ENCODE data around the gene TRAPPC2.

TRAPPC2 gene

DNA sequence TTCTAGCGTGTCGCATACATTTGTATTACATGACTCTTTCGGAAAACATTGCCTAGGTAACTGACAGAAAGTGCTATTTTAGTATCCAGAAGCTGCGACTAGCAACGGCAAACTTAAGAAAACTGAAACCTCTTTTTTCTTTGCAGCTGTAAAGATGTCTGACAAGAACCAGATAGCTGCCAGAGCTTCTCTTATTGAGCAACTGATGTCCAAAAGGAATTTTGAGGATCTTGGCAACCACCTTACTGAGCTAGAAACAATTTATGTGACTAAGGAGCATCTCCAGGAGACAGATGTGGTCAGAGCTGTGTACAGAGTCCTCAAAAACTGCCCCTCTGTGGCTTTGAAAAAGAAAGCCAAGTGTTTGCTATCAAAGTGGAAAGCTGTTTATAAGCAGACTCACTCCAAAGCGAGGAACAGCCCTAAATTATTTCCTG, 72.0 kb downstream of the TRAPPC2 start:
- TF ChIP-seq, protein P1, sequence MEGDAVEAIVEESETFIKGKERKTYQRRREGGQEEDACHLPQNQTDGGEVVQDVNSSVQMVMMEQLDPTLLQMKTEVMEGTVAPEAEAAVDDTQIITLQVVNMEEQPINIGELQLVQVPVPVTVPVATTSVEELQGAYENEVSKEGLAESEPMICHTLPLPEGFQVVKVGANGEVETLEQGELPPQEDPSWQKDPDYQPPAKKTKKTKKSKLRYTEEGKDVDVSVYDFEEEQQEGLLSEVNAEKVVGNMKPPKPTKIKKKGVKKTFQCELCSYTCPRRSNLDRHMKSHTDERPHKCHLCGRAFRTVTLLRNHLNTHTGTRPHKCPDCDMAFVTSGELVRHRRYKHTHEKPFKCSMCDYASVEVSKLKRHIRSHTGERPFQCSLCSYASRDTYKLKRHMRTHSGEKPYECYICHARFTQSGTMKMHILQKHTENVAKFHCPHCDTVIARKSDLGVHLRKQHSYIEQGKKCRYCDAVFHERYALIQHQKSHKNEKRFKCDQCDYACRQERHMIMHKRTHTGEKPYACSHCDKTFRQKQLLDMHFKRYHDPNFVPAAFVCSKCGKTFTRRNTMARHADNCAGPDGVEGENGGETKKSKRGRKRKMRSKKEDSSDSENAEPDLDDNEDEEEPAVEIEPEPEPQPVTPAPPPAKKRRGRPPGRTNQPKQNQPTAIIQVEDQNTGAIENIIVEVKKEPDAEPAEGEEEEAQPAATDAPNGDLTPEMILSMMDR (conservative IDR thresholded peaks at IDR 0.05; ENCODE audit: low read depth, low read length) = no peak
- peaks cover 85% of the 10 kb centered on the region for H3K4me1 ChIP-seq (ENCODE audit: low read depth, poor library complexity, severe bottlenecking)
- peak overlapping the region; percentile 83 for H3K4me2 ChIP-seq
- H3K9ac ChIP-seq = peak overlapping the region; percentile 81
- H2AFZ ChIP-seq (ENCODE audit: low read depth) = peak overlapping the region; percentile 51
- no peaks in the 10 kb centered on the region for H3K36me3 ChIP-seq (ENCODE audit: insufficient read depth)
- H4K20me1 ChIP-seq (ENCODE audit: insufficient read depth) = no peaks in the 10 kb centered on the region
- H3K27ac ChIP-seq = peak overlapping the region; percentile 98
- H3K27me3 ChIP-seq (ENCODE audit: insufficient read depth, low read depth) = no peaks in the 10 kb centered on the region
- H3K79me2 ChIP-seq (ENCODE audit: insufficient read depth, low read depth) = no peaks in the 10 kb centered on the region; the same call in 1 of the 2 replicates
- H3K4me3 ChIP-seq (IDR thresholded peaks at IDR 0.05; ENCODE audit: insufficient read depth, low read depth, low read length) = no peak overlapping the region

Data from KMS-11 (cell line).